GM19023 (cell line): ENCODE data around the gene HOXD1.

ENCODE experiments used
- ATAC-seq: cut with Tn5 transposase; IDR thresholded peaks from one replicate; pipeline ENCODE4 v1.9.1; 2021; ENCODE audit warnings: mild to moderate bottlenecking, moderate library complexity; ENCODE audit not compliant: unreplicated experiment

The HOXD1 gene

GRCh38 chr2:176152350-176153181, 35.9 kb upstream of the HOXD1 start:
- ATAC-seq, result no peak

- no peak for ATAC-seq
Observed at GRCh38 chr2:176154576-176155252, 33.8 kb upstream of the HOXD1 start.

- ATAC-seq, result no peak
Observed at GRCh38 chr2:176155356-176156044, 33.0 kb upstream of the HOXD1 start.

- ATAC-seq, result no peak
Observed at GRCh38 chr2:176156301-176156806, 32.1 kb upstream of the HOXD1 start.

DNA sequence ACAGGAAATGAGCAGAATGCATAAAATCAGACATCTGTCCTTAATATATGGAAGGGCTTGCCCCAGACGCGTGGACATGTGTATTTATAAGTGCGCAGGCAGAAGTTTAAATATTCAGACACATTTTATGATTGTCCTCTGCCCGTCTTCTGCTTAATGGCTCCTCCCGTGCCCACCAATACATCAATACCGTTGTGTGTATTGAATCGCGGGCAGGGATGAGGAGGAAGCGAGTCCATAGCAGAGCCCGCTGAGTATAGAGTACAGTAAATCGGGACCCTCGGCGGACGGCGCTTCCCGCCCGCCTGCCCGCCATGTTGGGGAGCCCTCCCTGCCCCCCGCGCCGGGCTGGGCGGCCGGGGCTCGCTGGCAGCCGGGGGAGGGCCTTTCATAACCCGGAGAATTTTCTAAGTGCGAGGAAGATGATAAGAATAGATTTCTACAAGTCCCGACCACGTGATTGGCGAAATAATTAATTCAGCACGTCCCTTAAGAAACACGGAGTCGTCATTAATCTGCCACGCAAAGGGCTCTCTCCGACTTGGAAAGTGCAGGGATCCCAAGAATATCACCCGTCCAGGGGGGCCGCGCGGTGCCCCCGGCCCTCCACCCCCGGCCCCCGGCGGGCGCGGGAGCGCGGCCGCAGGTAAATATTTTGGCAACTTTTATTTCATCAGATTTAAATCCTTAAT, 31.5 kb upstream of the HOXD1 start, which contains the start of gene HOXD3:
Gene HOXD3, plus strand, starts transcription at position 501 of the 692 bp plus-strand sequence. CDS start 11,808 bp downstream, outside the sequence.
- no peak for ATAC-seq

DNA sequence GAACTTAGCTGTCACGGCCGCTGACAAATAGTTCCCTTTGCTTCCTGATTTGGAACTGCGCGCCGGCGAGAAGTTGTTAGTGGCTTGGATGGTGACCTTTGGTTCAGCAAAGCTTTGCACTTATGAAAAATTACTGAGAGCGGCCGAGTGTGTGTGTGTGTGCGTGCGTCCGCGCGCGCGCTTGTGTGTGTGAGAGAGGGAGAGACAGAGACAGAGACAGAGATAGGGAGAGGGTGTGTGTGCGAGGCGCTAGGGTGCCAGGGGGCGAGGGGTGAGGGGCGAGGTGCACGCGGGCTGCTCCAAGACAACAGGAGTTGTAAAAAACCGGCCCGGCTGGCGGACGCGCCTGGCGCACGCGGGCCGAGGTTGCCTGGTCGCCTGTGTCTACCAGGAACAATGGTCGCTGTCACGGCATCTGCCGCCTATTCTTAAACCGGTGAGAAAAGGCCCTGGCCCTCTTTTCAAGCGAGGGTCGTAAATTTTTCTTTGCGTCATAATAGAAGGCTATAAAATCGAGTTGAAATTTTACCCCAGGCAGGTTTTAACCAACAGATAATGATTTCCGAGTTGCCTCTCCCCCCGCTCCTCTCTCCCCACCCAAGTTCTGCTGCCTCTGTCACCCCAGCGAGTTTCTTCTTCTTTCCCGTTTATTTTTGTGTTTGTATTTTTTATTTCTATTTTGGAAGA, 30.8 kb upstream of the HOXD1 start:
- no peak for ATAC-seq

DNA sequence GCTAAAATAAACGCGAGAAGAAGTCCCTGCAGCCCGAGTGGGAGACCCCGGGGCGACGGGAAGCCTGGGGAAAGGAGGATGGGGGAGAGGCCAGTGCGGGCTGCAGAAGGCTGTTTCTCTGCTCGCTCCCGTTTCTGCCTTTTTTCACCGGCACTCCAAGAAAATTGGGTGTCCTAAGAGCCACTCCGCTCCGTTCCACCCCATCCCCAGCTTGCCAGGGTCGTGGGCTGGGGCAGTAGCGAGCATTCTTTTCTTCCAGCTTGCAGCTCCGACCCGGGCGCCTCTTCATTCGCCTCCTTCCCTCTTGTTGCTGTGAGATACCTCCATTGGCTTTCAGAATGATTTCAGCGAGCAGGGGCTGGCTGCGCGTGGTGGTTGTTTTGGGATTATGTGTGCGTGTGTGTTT, 30.3 kb upstream of the HOXD1 start:
- no peak for ATAC-seq

- no peak for ATAC-seq
Observed at GRCh38 chr2:176158855-176159662, 29.4 kb upstream of the HOXD1 start.

DNA sequence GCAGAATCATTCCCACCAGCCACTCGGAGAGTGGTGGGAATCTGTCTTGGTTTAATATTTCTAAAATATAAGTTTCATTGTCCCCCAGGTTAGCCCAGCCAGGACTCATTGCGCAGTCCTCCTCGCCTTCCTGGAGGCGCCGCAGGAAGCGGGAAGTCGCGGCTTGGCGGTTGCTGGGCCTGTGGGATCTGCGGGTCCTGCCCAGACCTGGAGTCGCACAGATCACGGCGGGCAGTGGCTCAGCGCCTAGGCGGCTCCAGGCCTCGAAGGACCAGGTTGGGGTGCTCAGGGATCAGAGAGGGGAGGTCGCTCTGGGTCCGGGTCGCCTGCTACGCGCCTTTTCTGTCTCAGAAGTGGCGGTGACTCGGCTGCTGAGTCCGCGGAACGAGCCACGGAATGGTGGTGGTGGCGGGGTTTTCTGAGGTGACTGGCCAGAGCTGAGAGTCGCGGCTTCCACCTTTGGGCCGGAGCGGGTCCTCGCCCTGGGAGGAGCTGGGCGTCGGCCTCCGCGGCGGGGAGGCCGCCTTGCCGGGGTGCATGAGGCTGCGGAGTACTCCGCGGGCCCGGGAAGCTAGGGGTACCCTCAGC, 28.7 kb upstream of the HOXD1 start:
- no peak for ATAC-seq

DNA sequence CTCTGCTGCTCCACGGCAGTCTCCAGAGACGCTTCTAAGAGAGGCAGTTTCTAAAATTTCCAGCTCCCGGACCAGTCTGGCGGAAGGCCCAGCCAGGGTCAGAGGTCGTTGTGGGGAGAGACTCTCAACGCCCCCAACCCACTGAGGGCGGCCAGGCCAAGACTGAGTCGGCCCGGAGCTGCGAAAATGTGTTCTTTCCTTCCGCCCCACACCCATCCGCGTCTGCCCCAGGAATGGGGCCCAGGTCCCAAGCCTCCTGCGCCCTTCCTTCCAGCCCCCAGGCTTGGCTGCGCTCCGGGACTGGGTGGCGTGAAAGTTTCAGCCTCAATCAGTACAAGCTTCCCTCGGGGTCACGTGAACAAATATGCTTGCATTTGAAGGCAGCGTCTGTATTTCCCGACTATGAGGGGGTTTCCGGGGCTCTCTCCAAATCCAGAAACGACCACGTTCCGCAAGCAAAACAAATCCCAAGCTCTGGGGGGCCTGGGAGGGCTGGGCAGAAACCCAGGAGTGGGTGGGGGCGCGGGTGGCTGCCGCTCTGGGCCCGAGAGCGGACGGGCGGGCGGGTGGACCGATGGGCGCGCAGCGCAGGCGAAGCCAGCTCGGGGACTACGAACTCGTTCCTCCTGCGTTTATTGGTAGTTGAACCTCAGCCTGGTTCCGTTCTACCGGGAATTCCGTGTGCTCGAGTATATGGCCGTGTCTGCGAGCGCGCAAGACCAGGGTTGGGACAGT, 28.1 kb upstream of the HOXD1 start:
- ATAC-seq, result no peak

GRCh38 chr2:176160986-176161824, 27.3 kb upstream of the HOXD1 start:
- ATAC-seq, result no peak

DNA sequence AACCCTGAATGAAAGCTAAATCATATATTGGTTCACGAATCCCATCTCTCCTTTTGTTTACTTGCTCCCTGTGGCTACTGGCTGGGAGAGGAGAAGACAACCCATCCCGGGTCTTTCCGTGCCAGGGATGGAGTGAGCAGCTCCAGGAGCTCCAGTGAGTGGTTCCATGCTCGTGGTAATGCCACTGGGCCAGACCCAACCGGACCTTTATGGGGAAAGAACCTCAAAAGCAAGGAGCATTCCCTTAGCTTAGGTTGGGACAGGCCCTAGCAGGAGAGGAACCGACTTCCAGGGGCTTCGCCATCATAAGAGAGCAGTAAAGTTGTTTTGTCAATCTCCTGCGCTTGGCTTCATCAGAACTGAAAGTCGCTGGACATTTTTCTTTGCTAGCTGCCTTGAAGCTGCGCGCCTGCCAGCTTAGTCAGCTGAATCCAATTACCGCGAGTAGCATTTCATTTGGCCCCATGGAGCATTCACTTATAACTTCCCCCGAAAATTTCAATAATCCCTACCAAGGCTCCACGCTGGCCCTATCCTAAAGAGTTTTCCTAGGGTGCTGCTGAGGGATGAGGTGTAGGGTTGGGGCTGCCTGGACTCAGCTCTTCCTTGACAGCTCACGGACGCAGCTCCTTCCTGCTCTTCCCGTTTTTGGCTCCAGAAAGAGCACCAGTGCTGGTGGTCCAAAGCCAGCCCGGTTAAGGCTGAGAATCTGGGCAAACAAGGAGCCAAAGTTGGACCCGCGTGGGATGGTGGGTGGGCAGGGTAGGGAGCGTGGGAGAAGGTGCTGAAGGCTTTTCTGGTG, 26.4 kb upstream of the HOXD1 start:
- ATAC-seq, result no peak

GRCh38 chr2:176162911-176163671, 25.4 kb upstream of the HOXD1 start:
- no peak for ATAC-seq

GRCh38 chr2:176163672-176164056, 24.8 kb upstream of the HOXD1 start:
- no peak for ATAC-seq

- ATAC-seq, result no peak
Observed at GRCh38 chr2:176164201-176164600, 24.3 kb upstream of the HOXD1 start.
